Stimulated activated CD4-positive, alpha-beta T cell treated with anti-CD3 and anti-CD28 coated beads, Interleukin-4, amount 100 ng/mL, for 48 hours (primary cell): ENCODE results near the gene CPSF4L.

ENCODE experiments used
- DNase-seq, 2 donors: peaks; one replicate each; pipeline ENCODE4 v3.0.0-alpha.2; 2020; ENCODE audit warnings: low read depth in 2 of 2

The CPSF4L gene

GRCh38 chr17:73289549-73290254 lies 28.0 kb upstream of the CPSF4L start:
- DNase-seq = no peak

DNA sequence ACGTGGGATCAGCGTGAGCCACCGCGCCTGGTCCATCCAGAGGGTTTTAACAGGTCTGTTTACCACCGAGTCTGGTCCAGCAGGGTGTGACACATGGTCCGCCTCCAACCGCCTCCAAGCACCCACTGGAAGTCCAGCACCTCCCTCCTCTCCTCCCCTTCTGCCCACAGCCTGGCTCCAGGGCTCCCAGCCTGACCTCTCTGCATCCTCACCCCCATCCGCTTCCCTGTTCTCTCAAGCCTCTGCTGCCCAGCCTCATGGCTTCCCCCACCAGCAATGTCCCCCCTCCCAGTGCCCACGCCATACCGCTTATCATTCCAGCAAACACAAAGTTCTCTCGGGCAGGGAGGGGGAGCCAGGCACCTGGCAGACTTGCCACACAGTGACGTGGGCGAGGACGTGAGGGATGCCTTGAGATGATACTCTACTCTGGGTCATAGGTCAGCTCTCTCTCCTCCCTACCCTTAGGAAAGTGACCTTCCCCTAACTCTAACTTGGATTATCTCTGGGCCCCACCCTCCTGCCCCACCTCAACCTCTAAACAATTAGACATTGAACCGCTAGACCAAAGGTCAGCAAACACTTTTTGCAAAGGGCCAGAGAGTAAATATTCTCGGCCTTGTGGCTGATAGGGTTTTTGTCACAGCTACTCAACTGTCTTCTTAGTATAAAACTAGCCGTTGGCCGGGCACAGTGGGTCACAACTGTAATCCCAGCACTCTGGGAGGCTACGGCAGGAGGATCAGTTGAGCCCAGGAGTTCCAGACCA lies 27.0 kb upstream of the CPSF4L start:
- no peak for DNase-seq

DNA sequence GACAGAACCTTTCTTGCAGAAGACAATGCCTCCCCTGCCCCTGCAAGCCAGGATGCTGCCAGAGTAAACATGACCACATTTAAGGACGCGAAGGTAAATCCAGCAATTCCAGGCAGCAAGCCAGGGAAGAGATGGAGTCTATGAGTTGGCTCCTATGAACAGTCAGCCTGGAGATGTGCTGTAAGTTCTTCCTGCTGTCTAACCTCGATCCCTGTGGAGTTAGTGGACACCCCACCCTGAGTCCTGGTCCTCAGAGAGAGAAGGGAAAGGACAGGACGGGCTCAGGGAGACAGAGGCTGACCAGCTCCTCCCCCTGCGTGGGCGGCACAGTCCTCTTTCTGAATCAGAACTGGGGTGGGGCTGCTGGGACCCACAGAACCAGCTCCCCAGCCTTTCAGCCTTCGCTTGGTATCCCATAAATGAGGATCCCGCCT lies 25.2 kb upstream of the CPSF4L start:
- no peak for DNase-seq

GRCh38 chr17:73285916-73286862 lies 24.5 kb upstream of the CPSF4L start:
- no peak for DNase-seq

GRCh38 chr17:73285603-73285908 lies 23.9 kb upstream of the CPSF4L start:
- no peak for DNase-seq

DNA sequence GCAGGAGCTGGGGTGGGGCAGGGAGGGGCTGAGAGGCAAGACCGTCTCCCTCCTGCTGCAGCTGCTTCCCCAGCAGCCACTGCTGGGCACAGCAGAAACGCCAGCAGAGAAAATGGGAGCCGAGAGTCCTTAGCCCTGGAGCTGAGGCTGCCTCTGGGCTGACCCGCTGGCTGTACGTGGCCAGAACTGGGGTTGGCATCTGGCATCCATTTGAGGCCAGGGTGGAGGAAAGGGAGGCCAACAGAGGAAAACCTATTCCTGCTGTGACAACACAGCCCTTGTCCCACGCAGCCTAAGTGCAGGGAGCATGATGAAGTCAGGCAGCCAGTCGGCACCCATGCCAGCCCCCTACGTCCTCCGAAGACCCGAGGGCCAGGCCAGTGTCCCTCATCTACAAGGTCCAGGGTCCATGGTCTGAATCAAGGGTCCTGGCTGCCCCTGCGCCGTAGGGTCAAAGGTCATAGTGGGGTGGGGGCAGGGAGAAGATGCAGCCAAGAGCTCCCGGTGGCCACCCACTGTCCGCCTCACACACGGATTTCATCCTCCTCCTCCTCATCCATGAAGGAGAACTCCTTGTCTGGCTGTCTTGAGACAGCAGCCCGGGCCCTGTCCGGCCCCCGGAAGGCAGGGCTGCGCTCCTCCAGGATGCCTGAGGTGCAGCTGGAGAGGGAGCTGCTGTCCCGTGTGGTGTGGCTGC lies 23.4 kb upstream of the CPSF4L start:
- DNase-seq = no peak

GRCh38 chr17:73284354-73284753 lies 22.7 kb upstream of the CPSF4L start:
- DNase-seq = no peak

GRCh38 chr17:73283841-73284282 lies 22.2 kb upstream of the CPSF4L start:
- DNase-seq = no peak

DNA sequence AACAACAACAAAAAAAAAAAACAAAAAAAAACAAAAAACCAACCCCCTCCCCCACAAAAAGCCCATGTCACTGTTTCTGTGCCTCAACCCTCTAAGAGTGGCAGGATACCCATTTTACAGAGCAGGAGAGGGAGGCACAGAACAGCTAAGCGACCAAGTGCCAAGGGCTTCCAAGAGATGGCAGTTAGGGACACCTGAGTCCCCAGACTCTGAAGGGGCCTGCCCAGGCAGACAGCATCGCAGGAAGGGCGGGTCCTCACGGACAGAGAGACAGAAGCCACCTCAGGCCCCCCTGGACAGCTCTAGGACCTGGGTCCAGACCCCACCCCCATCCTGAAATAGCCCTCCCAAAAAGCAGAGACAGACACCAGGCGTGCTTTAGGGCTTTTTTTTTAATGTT lies 21.6 kb upstream of the CPSF4L start:
- no peak for DNase-seq

GRCh38 chr17:73282629-73283028 lies 20.9 kb upstream of the CPSF4L start:
- no peak for DNase-seq

- no peak for DNase-seq
Measured at GRCh38 chr17:73281928-73282327, 20.2 kb upstream of the CPSF4L start.

GRCh38 chr17:73280191-73280590 lies 18.5 kb upstream of the CPSF4L start:
- no peak for DNase-seq

- no peak for DNase-seq
Measured at GRCh38 chr17:73279704-73280103, 18.0 kb upstream of the CPSF4L start.

DNA sequence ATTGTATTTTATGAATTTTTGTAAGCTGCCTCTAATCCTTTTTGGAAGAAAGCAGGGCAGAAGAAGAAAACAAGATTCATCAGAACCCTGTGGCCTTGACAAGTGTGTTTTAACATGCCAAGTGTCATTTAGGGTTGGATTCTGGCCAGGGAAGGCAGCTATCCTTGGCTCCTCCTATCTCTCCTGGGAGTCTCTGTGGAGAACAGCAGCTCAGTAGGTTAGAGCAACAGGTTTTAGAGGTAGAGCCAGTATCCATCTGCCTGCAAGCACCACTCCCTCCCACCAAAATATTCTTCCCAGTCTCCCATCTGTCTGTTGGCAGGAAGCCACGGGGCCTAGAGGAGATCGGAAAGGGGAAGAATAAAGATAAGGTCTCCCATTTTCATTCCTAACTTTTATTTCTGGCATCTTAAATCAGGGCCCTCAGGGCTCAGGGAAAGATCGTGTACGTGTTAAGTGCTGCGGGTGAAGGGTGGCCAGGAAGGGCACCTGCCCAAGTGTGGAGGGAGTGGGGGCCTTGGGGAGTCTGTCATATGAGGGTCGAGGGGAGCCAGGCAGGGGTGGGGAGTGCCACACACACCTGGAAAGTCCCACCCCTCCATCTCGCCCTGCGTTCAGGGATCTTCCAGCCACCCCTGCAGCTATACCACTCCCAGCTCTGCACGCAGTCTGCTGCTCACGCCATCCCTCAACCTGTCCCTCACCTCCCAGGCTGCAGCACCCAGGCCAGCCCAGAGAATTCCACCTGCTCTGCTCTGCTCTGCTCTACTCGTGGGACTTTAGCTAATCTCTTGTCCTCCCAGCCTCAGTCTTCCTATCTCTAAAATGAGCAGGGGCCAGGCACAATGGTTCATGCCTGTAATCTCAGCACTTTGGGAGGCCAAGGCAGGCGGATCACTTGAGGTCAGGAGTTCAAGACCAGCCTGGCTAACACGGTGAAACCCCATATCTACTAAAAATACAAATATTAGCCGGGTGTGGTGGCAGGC lies 17.1 kb upstream of the CPSF4L start:
- DNase-seq = no peak

DNA sequence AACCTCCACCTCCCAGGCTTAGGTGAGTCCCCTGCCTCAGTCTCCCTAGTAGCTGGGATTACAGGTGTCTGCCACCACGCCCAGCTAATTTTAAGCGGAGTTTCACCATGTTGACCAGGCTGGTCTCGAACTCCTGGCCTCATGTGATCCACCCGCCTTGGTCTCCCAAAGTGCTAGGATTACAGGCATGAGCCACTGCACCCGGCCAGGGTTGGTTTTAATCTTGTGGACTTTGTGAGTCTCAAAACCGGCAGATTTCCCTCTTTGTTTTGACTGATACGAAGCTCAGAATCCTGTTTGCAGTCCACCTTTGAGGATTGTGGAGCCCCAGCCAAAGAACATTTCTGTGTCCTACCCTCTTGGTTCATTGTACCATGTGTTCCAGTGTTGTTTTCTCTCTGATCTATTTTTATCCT lies 16.4 kb upstream of the CPSF4L start:
- DNase-seq = no peak

- DNase-seq = no peak
Measured at GRCh38 chr17:73274490-73274889, 12.8 kb upstream of the CPSF4L start.

- no peak for DNase-seq
Measured at GRCh38 chr17:73272906-73273218, 11.2 kb upstream of the CPSF4L start.

DNA sequence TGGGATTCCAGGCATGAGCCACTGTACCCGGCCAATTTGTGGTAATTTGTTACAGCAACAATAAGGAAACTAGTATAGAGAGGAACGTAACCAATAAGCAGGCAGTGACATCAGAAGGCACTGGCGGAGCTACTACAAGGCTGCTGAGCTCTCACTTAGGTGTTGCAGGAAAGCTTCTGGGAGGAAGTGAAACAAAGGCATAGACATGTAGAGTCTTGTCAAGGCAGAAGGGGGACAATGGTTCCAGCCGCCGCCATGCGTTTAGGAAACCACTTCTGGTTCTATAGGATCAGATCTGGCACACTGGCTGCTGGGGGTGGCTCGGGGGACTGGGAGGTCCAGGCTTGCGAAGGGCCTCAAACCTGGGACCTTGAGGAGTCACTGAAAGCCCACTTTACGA lies 9.4 kb upstream of the CPSF4L start:
- DNase-seq = no peak

DNA sequence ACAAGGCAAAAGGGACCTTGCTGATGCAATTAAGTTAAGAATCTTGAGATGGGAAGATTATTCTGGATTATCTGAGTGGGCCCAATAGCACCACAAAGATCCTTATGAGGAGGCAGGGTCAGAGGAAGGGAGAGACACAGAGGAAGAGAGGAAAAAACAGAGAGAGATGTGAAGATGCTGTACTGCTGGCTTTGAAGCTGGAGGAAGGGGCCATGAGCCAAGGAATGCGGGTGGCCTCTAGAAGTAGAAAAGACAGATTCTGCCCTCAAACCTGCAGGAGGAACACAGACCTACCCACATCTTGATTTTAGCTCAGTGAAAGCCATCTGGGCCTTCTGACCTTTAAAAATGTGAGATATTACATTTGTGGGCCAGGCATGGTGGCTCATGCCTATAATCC lies 8.1 kb upstream of the CPSF4L start:
- no peak for DNase-seq

DNA sequence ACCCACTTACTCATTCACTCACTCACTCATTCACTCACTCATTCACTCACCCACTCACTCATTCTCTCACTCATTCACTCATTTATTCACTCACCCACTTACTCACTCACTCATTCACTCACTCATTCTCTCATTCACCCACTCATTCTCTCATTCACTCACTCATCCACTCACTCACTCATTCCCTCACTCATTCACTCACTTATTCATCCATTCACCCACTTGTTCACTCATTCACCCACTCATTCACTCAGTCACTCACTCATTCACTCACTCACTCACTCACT lies 7.6 kb upstream of the CPSF4L start:
- DNase-seq = no peak
